HG03175 (cell line): ENCODE data around the gene CCDC183.
A peak's percentile ranks its signal among the peaks of the same experiment; 100 is the strongest.
"Not testable (repeated sequence)": the region's sequence is repeated elsewhere in the genome, so short reads cannot be mapped to it uniquely, and the experiment has no call there.

Experiments used
- ATAC-seq: cut with Tn5 transposase; IDR thresholded peaks from one replicate; pipeline ENCODE4 v1.9.1; 2021; ENCODE audit warnings: mild to moderate bottlenecking, moderate library complexity; ENCODE audit not compliant: unreplicated experiment

Gene CCDC183

GRCh38 chr9:136837146-136837855 is 41.2 kb downstream of the CCDC183 start:
- no peak for ATAC-seq

DNA sequence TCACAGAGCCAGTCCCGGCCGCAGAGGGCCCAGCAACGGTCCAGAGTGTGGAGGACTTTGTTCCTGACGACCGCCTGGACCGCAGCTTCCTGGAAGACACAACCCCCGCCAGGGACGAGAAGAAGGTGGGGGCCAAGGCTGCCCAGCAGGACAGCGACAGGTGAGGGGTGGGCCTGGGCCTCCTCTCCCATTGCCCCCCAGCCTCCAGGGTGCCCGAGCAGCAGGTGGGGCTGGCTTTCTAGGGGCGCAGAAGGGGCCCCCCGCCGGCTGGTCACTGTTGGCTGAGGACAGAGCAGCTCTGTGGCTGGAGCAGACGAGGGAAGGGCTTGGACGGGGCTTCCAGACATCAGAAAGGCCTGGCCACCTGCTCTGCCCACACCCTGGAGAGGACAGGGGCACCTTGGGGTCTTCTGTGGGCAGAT is 41.7 kb downstream of the CCDC183 start:
- not testable (repeated sequence) for ATAC-seq

DNA sequence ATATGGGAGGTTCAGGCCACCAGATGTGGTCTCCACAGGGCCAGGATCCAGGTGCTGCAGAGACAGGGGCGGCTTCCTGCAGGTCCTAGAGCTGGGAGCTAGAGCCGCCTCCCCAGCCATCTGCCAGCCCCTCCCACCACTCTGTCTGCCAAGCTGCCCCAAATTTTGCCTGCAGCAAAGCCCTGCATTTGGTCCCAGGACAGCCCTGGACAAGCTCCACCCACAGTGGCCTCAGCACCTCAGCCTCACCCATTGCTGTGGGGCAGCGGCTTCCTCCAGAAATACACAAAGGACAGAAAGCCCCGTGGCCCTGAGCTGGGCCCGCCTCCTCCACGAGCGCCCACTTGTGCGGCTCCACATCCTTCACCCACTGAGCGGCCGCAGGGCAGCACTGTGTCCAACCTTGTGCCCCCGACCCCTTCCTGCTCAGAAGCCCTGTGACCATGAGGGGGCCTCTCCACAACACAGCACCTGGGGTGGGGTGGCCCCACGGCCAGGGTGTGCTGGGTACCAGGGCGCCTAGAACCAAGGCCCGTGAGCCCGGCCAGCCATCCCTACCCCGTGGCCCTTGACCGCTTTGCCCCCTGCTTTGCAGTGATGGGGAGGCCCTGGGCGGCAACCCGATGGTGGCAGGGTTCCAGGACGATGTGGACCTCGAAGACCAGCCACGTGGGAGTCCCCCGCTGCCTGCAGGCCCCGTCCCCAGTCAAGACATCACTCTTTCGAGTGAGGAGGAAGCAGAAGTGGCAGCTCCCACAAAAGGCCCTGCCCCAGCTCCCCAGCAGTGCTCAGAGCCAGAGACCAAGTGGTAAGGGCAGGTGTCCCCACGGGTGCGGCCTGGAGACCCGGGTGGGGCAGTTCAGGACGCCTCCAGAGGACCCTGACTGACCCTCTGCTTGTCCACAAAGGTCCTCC is 42.4 kb downstream of the CCDC183 start:
- no peak for ATAC-seq

DNA sequence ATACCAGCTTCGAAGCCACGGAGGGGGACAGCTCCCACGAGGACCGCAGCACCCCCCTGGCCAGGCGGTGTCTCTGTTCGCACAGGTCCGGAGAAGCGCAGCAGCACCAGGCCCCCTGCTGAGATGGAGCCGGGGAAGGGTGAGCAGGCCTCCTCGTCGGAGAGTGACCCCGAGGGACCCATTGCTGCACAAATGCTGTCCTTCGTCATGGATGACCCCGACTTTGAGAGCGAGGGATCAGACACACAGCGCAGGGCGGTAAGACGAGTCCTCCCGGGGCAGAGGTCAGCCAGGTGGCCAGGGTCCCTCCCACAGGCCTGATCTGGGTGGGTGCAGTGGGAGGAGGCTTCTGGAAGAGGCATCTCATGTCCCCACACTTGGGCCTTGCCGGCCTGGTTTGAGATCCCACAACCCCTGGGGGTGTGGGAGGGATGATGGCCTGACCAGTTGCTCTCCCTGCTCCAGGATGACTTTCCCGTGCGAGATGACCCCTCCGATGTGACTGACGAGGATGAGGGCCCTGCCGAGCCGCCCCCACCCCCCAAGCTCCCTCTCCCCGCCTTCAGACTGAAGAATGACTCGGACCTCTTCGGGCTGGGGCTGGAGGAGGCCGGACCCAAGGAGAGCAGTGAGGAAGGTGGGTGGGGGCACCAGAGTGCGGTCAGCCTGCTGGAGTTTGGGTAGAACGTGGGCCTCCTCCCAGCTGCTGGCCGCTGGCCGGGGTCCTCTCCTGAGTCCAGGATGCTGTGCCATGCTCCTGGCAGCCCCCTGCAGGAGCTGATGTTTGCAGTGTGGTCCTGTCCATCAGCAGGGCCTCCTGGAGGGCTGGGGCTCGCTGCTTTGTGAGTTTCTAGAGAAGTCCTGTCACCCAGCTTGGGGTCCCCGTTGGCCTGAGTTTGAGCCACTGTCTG is 43.3 kb downstream of the CCDC183 start:
- ATAC-seq: no peak

- no peak for ATAC-seq
These were observed 44.2 kb downstream of the CCDC183 start for GRCh38 chr9:136840140-136840876.

DNA sequence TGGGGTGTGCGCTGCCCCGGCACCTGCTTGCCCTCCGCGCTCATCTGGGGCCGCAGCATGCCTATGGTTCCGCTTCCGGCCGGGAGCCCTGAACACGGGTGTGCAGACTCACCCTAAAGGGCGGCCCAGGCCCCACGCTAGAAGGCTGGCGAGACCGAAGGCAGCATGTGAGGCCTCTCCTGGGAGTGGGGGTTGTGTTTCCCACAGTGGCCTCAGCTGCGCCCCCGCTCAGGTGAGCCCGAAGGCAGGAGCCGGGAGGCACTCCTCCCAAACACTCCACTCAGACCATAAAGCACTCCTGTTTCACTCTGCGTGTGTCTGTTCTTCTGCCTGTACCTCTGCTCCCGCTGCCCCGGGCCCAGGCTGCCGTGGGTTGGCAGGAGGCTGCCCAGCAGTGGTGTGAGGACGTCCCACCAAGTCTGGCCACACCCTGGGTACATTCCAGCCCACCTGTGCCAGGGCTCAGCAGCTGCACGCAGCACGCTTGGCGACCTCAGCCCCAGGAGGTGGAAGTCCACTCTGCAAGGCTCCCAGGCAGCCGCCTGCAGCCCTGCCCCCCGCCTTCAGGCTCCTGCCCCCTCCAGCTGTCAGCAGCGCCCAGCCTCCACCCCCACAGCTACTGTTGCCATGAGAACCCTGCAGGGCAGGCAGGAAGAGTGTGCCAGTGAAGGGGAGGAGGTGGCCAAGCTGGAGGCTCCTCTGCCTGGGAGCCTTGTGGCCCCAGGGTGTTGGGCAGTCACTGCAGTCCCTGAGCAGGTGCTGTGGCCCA is 44.9 kb downstream of the CCDC183 start:
- no peak for ATAC-seq

DNA sequence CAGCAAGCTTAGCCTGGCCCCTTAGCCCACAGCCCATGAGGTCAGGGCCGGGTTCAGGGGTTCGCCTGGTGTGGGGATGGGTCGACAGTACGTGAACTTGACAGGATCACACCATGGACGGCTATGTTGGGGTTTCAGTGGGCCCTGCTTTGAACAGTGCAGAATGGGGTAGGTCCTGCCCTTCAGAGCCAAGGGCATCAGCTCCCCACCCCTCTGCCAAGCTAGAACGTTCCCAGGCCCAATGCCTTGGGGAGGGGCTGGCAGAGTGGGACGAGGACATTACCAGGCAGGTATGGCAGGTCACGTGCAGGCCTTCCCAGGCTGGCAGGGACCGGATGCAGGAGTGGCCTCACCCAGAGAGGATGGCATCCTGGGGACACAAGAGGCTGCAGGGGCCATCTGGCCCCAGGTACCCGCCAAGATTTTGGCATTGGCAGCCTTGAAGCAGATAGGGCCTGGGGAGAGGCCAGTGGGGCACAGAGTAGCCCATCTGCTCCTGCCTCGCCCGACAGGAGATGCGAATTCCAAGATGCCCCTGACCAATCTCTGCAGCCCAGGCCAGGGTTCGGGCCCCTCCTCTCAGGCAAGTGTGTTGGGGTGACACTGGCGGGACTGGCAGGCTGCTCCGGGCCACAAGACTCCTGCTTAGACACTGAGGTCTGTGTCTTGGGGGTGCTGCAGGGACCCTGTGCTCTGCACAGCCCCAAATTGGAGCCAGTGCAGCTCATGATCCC is 45.7 kb downstream of the CCDC183 start:
- ATAC-seq: not testable (repeated sequence)

DNA sequence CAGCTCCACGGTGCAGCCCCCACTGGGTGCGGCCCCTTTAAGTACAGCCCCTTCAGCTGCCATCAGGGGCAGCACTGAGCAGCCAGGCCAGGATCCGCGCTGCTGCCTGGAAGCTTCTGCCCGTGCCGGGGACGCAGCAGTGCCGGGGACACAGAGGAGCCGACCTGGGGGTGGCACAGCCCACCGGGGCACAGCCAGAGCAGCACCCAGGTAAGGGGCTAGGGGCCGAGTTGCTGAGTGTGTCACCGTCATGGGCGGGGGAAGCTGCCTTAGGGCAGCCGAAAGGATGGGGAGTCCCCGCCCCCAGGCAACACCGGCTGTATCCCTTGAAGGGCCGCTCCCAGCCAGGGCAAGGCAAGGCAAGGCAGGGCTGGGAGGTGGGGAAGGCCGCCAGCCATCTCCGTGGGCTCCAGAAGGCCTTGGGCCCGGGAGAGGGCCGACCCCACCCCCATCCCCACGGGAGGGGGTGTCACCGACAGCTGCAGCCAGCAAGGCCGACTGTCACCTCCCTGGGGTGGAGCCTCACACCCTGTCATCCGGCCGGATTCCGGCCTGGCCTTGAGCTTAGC is 46.3 kb downstream of the CCDC183 start, which contains the start of gene AJM1:
TSS of gene AJM1 (plus strand) at position 99 of the 569 bp plus-strand sequence. CDS start 1,937 bp downstream, outside the sequence.
- peak; percentile 79 for ATAC-seq

GRCh38 chr9:136843159-136843800 is 47.1 kb downstream of the CCDC183 start:
- not testable (repeated sequence) for ATAC-seq

DNA sequence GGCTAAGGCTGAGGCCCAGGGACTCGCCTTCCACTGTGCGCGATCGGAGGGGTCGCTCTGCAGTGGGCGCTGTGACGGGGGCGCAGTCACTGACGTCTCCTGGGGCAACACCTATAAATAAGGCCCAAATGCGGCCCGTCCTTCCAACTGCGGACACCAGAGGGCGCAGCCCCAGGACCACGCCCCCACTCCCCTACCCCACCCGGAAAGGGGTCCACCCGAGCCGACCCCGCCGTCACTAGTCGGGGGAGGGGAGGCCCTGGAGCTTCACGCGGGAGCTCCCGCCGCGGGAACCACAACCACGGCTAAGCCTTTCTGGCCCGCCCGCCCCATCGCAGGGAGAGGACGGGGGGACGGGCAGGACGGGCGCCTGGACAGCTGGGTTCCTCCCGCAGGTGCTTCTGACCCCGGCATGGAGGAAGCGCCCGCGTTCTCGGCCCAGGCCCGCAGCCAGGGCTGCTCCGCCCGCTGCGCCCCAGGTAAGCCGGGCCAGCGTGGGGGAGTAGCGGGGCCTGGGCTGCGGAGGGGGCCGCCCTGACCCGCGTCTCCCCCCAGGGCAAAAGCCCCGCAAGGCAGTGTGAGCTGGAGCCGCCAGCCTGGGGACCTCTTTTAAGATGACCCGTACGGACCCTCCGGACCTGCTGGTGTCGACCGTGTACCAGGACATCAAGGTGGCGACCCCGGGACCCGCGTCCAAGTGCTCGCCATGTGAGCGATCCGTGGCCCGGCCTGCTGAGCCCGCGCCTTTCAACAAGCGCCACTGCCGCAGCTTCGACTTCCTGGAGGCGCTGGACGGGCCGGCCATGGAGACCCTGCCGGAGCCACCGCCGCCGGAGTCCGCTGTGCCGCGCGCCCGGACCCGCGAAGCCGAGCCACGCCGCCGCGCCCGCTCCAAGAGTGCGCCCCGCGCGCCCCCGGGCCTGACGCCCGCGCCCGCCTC is 47.9 kb downstream of the CCDC183 start:
- not testable (repeated sequence) for ATAC-seq

DNA sequence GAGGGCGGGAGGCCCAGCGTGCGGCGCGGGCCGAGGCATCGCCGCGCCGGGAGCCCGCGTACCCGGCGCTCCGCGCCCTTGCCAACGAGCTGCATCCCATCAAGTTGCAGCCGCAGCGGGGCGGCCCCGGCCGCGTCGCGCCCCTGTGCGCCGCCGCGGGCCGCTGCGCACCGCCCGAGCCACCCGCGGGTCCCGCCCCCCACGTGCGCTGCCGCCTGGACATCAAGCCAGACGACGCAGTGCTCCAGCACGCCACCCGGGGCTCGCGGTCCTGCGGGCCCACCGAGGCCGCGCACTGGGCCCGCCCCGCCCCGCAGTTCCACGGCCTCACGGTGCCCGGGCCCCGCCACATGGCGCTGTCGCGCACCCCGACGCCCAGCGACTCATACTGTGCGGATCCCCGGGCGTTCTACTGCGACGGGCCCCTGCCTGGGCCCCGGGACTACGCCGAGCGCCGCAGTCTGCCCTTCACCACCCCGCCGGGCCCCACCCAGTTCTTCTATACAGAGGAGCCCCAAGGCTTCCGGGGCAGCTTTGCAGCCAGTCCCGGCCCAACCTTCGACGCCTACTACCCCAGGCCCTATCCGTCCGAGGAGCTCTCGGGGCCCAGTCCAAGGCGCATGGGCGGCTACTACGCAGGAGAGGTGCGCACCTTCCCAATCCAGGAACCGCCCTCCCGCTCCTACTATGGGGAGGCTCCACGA is 48.8 kb downstream of the CCDC183 start:
- ATAC-seq: no peak

- ATAC-seq: no peak
These were observed 49.5 kb downstream of the CCDC183 start for GRCh38 chr9:136845465-136846260.

DNA sequence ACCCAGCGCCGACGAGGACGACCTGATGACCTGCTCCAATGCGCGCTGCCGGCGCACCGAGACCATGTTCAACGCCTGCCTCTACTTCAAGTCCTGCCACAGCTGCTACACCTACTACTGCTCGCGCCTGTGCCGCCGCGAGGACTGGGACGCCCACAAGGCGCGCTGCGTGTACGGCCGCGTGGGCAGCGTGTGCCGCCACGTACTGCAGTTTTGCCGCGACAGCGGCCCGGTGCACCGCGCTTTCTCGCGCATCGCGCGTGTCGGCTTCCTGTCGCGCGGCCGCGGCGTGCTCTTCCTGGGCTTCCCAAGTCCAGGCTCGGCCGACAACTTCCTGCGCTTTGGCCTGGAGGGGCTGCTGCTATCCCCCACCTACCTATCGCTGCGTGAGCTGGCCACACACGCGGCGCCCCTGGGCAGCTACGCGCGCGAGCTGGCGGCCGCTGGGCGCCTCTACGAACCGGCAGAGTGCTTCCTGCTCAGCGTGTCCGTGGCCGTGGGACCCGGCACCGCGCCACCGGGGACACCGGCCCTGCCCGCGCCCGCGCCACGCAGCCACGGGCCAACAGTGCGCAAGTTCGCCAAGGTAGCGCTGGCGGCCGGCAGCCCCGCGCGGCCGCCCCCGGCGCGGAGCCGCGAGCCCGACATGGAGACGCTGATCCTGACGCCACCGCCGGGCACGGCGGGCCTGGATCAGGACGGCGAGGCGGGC is 50.4 kb downstream of the CCDC183 start:
- ATAC-seq: no peak

DNA sequence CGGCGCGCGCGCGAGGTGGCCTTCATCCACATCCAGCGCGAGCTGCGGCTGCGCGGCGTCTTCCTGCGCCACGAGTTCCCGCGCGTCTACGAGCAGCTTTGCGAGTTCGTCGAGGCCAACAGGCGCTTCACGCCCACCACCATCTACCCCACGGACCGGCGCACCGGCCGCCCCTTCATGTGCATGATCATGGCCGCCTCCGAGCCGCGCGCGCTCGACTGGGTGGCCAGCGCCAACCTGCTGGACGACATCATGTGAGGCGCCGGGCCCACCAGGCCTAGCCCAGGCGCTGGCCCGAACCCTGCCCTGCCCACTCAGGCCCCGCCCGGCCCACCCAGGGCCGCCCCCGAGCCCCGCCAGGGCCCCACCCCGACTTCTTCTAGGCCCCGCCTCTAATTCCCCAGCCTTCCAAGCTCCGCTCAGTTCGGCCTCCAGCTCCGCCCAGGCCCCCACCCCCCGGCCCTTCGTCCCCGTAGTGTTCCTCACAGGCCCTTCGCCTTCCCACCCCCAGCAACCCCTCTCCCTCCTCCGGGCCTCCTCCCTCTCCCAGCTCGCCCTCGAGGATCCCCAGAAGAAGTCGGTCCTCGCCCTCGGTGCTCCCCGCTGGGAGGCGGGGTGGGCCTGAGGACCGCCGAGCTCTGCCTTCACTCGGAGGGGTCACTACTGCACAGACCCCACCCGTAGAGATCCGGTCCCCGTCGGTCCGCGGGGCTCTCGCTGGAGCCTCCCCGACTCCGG is 51.1 kb downstream of the CCDC183 start:
- ATAC-seq: no peak
